Measurements from ENCODE around the gene IRX3.

- TF ChIP-seq EZH2 (IDR thresholded peaks at IDR 0.05; ENCODE audit: low read length, missing control alignments) (no peak), CTCF (conservative IDR thresholded peaks at IDR 0.05 in 1 of 2, IDR thresholded peaks at IDR 0.05 in 1 of 2; ENCODE audit: low read depth in 1 of 2, low read length in 2 of 2) (no peak)
Observed at GRCh38 chr16:54291656-54292487, 5.3 kb upstream of the IRX3 start.
